Peyer's patch (tissue), 4 donors: ENCODE results near the gene RIMBP3C.

Experiments
- CTCF ChIP-seq, 6 experiments: fragments of 450-650 bp in 4 of 6; fragments of 200-600 bp in 2 of 6; sonication (generic) in 1 of 6; IDR thresholded peaks; one replicate each; pipeline ENCODE4 v1.5.1; 2017 to 2019; ENCODE audit warnings: antibody characterized with exemption in 6 of 6, mild to moderate bottlenecking in 3 of 6, moderate library complexity in 1 of 6
- POLR2A ChIP-seq, 2 donors: fragments of 450-650 bp; IDR thresholded peaks; one replicate each; pipeline ENCODE4 v1.5.1; 2017; ENCODE audit warnings: antibody characterized with exemption in 2 of 2, mild to moderate bottlenecking in 2 of 2, moderate library complexity in 2 of 2

- TF ChIP-seq CTCF (IDR thresholded peaks at IDR 0.05) = no peak
- no peak for TF ChIP-seq POLR2A (IDR thresholded peaks at IDR 0.05)
Observed at GRCh38 chr22:21592422-21592821, 41.2 kb upstream of the RIMBP3C start.
